GM12892 (cell line): ENCODE results near the gene UBE2L3.
"Not testable (repeated sequence)": the region's sequence is repeated elsewhere in the genome, so short reads cannot be mapped to it uniquely, and the experiment has no call there.

ENCODE experiments used
- DNase-seq: peaks from one replicate; pipeline ENCODE4 v3.0.0; 2011; ENCODE audit not compliant: insufficient read length
- FAIRE-seq: peaks from 2 replicates; lab custom pipeline; 2011; peaks lifted over from hg19 to GRCh38; lab: Jason Lieb, UNC
- POLR2A ChIP-seq: IDR thresholded peaks from 2 replicates; pipeline ENCODE4 v1.6.1; 2011; ENCODE audit warnings: low read depth, low read length, control low read depth
- POLR2AphosphoS5 ChIP-seq: IDR thresholded peaks from 2 replicates; pipeline ENCODE4 v1.6.1; 2011; ENCODE audit warnings: low read depth, low read length, control low read depth
- TAF1 ChIP-seq: IDR thresholded peaks from 2 replicates; pipeline ENCODE4 v1.6.1; 2011; ENCODE audit warnings: low read depth, mild to moderate bottlenecking, control low read depth, low read length, borderline replicate concordance

The UBE2L3 gene

DNA sequence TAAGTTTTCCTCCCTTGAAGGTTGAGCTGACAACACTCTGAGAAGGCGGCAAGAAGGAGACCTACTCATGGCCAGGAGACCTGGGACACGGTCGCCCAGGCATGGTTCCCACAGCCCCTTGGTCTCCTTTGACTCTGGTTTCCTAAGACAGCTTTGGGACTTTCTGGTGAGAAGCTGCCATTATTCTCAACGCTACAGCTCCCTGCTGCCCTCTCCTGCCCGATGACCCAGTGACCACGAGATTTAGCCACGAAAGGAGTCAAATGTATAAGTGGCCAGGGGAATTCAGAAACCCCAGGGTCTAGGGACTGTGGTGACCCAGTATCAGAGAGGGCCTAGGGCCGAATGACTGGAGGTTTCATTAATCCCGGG is 73.9 kb downstream of the UBE2L3 start:
- no peak for TF ChIP-seq POLR2A
- TF ChIP-seq TAF1 = no peak
- no peak for TF ChIP-seq POLR2AphosphoS5
- no peak for FAIRE-seq
- DNase-seq = no peak

DNA sequence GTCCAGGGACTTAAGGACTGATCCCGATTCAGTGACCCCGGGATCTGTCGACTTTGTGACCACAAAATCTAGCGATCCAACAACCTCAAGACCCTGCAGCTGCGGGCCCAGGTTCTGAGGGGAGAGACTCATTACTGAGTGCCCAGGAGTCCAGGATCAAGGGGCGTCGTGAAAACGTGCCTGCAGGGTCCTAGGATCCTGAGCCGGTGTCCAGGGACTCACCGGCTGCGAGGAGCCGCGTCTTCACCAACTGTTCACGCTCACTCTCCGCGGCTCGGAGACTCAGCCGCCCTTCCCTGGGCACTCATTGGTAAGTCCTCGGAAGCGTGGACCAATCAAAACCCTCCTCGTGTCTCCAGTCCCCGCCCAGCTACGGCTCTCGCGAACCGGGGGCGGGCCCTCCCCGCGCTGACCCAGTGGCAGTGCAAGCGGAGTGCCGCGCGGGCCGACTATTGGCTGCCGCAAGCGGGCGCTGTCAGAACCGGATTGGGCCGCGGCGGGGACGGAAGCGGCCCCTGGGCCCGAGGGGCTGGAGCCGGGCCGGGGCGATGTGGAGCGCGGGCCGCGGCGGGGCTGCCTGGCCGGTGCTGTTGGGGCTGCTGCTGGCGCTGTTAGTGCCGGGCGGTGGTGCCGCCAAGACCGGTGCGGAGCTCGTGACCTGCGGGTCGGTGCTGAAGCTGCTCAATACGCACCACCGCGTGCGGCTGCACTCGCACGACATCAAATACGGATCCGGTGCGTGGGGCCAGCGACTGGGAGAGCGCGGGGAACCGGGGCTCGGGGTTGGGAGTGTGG is 74.5 kb downstream of the UBE2L3 start, which contains the start of gene SDF2L1:
Gene SDF2L1, plus strand, starts transcription at position 514 of the 795 bp plus-strand sequence. Its CDS starts 35 bp downstream, at position 549.
- DNase-seq = peak; percentile 99
- TF ChIP-seq POLR2AphosphoS5 = peak; percentile 57; the same call in 1 of the 2 replicates
- TF ChIP-seq TAF1 = no peak
- peak; percentile 84 for TF ChIP-seq POLR2A
- peak; percentile 98 for FAIRE-seq

DNA sequence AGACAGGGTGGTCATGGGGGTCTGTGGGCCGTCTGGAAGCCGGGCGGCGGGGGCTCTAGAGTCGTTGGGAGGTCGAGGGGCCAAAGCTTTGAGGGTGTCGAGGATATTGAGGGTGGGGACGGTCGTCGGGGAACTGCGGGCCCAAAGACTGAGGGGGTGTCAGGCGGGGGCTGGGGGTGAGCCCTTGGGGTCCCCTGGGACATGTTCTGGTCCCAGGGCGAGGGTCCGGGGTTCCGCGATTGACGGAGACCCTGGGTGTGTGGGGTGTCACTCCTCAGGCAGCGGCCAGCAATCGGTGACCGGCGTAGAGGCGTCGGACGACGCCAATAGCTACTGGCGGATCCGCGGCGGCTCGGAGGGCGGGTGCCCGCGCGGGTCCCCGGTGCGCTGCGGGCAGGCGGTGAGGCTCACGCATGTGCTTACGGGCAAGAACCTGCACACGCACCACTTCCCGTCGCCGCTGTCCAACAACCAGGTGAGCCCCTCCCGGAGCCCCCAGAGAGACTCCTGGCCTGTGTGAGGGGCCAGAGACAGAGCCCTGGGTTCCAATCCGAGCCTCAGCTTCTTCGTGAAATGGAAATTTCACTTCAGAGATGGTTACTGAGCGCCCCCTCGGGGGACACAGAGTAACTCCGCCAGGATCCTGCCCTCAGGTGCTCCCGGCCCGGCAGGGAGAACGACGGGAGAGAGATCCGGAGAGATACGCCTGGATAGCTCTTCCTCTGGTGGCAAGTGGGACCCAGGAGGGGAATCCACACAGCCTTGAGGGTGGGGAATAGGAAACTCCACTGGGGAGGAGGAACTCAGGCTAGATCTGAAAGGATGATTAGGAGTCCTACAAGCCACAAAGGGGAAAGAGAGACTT is 75.3 kb downstream of the UBE2L3 start:
- FAIRE-seq (peak; percentile 92), DNase-seq (no peak)
- TF ChIP-seq POLR2A (no peak), POLR2AphosphoS5 (no peak)

DNA sequence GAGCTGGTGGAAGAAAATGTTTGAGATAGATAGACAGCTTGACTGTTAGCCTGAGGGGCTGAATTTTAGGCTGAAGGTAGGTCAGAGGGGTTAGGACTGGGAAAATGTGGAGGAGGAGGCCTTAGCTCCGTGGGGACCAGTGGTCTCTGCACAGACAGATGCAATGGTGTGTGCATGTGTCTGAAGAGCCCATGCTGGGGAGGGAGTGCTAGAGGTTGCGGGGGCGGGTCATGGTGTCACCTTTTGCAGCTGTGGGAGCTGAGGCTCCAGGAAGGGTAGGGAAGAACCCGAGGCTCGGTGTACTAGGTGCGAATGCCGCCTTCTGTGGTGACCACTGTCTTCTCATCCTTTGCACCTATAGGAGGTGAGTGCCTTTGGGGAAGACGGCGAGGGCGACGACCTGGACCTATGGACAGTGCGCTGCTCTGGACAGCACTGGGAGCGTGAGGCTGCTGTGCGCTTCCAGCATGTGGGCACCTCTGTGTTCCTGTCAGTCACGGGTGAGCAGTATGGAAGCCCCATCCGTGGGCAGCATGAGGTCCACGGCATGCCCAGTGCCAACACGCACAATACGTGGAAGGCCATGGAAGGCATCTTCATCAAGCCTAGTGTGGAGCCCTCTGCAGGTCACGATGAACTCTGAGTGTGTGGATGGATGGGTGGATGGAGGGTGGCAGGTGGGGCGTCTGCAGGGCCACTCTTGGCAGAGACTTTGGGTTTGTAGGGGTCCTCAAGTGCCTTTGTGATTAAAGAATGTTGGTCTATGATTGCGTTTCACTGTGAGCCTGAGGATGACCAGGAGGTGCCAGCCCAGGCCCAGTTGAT is 76.2 kb downstream of the UBE2L3 start:
- FAIRE-seq (peak; percentile 17), DNase-seq (no peak)
- TF ChIP-seq POLR2AphosphoS5 (no peak), POLR2A (no peak), TAF1 (no peak)

DNA sequence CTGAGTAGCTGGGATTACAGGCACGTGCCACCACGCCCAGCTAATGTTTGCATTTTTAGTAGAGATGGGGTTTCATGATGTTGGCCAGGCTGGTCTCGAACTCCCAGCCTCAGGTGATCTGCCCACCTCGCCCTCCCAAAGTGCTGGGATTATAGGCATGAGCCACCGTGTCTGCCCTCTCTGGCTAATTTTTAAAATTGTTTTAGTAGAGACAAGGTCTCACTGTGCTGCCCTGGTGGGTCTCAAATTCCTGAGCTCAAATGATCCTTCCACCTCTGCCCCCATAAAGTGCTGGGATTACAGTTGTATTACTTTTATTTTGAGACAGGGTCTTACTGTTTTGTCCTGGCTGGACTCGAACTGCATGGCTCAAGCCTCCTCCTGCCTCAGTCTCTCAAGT is 78.0 kb downstream of the UBE2L3 start:
- not testable (repeated sequence) for FAIRE-seq, DNase-seq

DNA sequence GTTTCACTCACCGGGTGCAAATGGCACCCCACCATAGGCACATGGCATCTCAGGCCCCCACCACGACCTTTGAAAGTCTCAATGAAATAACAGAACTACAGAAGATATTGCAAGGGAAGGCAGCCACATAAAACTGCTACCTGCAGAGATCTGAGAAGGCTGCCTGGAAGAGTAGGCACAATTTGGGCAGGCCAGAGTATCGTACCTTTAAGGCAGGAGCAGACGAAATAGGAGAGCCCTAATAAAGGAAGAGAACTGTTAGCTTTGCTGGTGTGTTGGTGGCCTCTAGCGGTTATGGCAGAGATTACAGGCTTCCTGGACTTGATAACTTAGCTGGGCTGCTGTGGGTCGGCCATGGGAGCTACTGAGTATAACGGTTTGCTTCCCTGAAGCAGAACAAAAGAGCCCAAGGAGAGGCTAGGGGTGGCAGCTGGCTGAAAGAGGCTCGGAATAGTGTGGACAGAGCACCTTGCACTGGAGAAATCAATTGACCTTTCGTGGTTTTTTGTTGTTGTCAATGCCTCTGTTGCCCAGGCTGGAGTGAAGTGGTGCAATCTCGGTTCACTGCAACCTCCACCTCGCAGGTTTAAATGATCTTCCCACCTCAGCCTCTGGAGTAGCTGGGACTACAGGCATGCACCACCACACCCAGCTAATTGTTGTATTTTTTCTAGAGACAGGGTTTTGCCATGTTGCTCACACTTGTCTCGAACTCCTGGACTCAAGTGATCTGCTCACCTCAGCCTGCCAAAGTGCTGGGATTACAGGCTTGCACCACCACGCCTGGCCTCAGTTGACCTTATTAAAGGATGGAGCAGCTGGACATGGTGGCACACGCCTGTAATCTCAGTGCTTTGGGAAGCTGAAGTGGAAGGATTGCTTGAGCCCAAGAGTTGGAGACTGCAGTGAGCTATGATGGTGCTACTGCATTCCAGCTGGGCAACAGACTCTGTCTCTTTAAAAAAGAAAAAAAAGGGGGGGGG is 79.4 kb downstream of the UBE2L3 start:
- FAIRE-seq = peak; percentile 93
- DNase-seq = no peak
- TF ChIP-seq POLR2AphosphoS5 (0 out of 2 replicates have a peak, but pooled peaks have one; percentile 20), POLR2A (no peak)

DNA sequence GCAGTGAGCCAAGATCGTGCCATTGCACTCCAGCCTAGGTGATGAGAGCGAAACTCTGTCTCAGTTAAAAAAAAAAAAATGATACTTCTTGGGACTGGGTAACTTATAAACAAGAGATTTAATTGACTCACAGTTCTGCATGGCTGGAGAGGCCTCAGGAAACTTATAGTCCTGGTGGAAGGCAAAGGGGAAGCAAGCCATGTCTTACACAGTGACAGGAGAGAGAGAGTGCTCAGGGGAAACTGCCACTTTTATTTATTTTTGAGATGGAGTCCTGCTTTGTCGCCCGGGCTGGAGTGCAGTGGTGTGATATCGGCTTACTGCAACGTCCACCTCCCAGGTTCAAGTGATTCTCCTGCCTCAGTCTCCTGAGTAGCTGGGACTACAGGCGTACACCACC is 82.8 kb downstream of the UBE2L3 start:
- DNase-seq (no peak), FAIRE-seq (no peak)
- TF ChIP-seq POLR2A (no peak), TAF1 (no peak), POLR2AphosphoS5 (no peak)

DNA sequence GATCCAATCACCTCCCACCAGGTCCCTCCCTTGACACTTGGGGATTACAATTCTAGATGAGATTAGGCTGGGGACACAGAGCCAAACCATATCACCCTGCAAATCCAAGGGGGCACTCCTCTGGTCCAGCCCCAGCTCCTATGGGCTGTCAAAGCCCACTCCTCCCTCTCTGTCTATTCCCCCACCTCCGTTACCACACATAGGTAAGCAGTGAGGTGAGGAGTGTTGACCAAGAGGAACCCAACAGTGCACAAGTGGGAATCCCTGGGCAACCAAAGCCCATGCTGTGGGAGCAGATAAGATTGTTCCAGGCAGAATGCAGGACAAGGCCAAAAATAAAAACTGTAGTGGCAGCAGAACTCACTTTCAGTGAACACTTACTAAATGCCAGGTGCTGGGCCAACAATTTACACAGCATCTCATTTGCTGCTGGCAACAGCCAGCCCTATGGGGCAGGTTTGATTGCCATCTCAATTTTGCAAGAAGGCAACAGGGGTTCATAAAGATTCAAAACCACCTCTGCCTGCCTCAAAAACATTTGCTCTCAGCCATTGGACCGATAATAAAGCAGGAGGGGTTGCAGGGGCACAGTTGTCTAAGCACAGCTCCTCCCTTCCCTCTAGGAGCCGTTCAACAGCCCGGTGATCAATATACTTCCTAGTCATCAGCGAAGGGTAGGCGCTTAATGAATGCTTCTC is 83.5 kb downstream of the UBE2L3 start:
- no peak for DNase-seq
- no peak for TF ChIP-seq TAF1
- no peak for FAIRE-seq

DNA sequence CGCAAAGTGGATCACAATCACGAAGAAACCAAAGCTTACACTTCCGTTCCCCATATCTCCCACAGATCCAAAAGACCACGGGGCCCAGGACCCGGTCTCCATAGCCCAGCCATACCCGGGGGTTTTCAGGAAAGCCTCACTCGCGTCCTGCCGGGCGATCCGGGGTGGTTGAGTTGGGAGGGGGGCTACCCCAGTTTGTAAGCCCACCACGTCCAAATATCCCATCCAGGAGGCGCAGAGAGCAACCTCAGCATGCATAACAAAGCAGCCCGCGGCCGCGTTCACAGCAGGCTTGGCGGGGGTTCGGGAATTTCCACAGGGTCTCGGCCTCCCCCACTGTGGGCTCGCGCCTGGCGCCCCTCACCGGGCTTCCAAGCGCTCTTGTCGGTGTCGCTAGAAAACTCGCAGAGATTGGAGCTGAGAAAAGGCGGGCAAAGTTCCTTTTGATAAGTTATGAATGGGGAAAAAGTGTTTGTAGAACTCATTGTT is 84.1 kb downstream of the UBE2L3 start:
- TF ChIP-seq POLR2A (no peak), TAF1 (0 out of 2 replicates have a peak, but pooled peaks have one; percentile 44)
- FAIRE-seq = no peak
- no peak for DNase-seq

DNA sequence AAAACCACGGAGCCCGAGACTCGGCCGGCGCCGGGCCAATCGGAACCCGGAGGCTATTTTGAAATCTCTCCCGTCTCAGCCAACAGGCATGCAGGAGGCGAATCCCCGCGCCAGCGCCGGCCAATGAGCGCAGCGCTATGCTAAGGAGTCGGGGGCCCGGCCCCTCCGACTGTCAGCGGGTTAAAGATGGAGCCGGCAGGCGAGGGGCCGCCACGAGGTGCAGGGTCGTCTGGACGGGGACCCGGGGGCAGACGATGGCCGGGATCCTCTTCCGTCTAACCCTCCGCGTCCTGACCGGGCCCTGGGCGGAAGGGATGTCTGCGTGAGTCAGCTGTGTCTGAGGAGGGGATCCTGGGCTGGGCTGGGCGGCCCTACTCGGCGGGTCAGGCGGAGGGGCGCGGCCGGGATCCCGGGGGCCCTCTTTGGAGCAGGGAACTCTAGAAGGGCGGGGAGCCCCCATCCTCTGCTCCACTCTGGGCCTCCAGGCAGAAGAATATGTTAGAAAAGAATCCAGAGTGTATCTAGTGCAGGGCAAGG is 84.6 kb downstream of the UBE2L3 start:
- DNase-seq (peak; percentile 97), FAIRE-seq (peak; percentile 74)
- TF ChIP-seq POLR2A (peak; percentile 84), TAF1 (no peak), POLR2AphosphoS5 (peak; percentile 63)
